GM12878 (cell line): ENCODE results near the gene SPRYD7. TPM values are rescaled to one million over a fixed set of nuclear protein-coding genes. Genes with fewer than 3 reads are reported as not detected.

ENCODE experiments used
- ATAC-seq: fragments of 200-7000 bp; cut with Tn5 transposase; 3 replicates; pipeline ENCODE4 v1.9.1; 2020; ENCODE audit warnings: mild to moderate bottlenecking, moderate library complexity
- BruUV-seq: library from RNA; stranded (reverse); fragments of 400-500 nt; replicated peaks from 2 replicates; lab custom pipeline; 2021; lab: Mats Ljungman, UMichigan
- CTCF ChIA-PET: fragments of 300-600 bp; sonication (Branson Sonifier 250); formaldehyde crosslinking; extraction: SDS; loops from one replicate; lab custom pipeline; 2021; ENCODE audit warnings: inconsistent platforms; lab: Yijun Ruan, JAX
- POLR2A ChIA-PET: fragments of 350-600 bp; formaldehyde crosslinking; extraction: SDS; loops from one replicate; lab custom pipeline; 2021; ENCODE audit warnings: inconsistent platforms; lab: Charles Lee
- RAD21 ChIA-PET: fragments of 300-600 bp; sonication (Branson Sonifier 250); formaldehyde crosslinking; loops from one replicate; lab custom pipeline; 2023; ENCODE audit warnings: antibody characterized with exemption; ENCODE audit not compliant: unreplicated experiment; lab: Charles Lee
- SMC1A ChIA-PET: fragments of 300-600 bp; sonication (Branson Sonifier 250); formaldehyde crosslinking; loops from one replicate; lab custom pipeline; 2023; ENCODE audit not compliant: unreplicated experiment, uncharacterized antibody; lab: Charles Lee
- DNase-seq: peaks from one replicate; pipeline ENCODE4 v3.0.0-alpha.2; 2011; ENCODE audit warnings: low read depth, low spot score
- FAIRE-seq: peaks from 3 replicates; lab custom pipeline; 2011; peaks lifted over from hg19 to GRCh38; lab: Jason Lieb, UNC
- H2AFZ ChIP-seq: 2 replicates; pipeline ENCODE4 v1.6.0; 2011; ENCODE audit warnings: low read depth, low read length, control low read depth; ENCODE audit not compliant: control insufficient read depth
- H3K27ac ChIP-seq: 2 replicates; pipeline ENCODE4 v1.5.1; 2011; ENCODE audit warnings: control low read depth; ENCODE audit not compliant: control insufficient read depth, insufficient read depth
- H3K27me3 ChIP-seq, 2 experiments: replicated peaks in 1 of 2; 2 replicates each; pipeline versions ENCODE4 v1.6.0 to v1.6.1; 2011; ENCODE audit warnings: low read length in 1 of 2; ENCODE audit not compliant: control insufficient read depth in 2 of 2, insufficient read depth in 2 of 2
- H3K36me3 ChIP-seq, 2 experiments: 2 replicates each; pipeline ENCODE4 v1.5.1; 2011; ENCODE audit warnings: low read length in 1 of 2; ENCODE audit not compliant: control insufficient read depth in 2 of 2, insufficient read depth in 2 of 2
- H3K4me1 ChIP-seq: 2 replicates; pipeline ENCODE4 v1.6.1; 2011; ENCODE audit warnings: mild to moderate bottlenecking, low read length, moderate library complexity, mixed read lengths; ENCODE audit not compliant: control insufficient read depth, insufficient read depth
- H3K4me2 ChIP-seq: 2 replicates; pipeline ENCODE4 v1.6.0; 2011; ENCODE audit warnings: control low read depth; ENCODE audit not compliant: control insufficient read depth, insufficient read depth
- H3K4me3 ChIP-seq: fragments of 200-600 bp; sonication (generic); 2 replicates; pipeline ENCODE4 v1.5.1; 2016
- H3K79me2 ChIP-seq: 2 replicates; pipeline ENCODE4 v1.6.0; 2011; ENCODE audit warnings: low read length; ENCODE audit not compliant: control insufficient read depth, insufficient read depth
- H3K9ac ChIP-seq: 2 replicates; pipeline ENCODE4 v1.8.0; 2011; ENCODE audit warnings: low read length, control low read depth, mixed read lengths; ENCODE audit not compliant: control insufficient read depth, insufficient read depth
- H3K9me3 ChIP-seq: replicated peaks from 3 replicates; pipeline ENCODE4 v1.5.1; 2011; ENCODE audit warnings: mild to moderate bottlenecking, low read length; ENCODE audit not compliant: control insufficient read depth, insufficient read depth
- H4K20me1 ChIP-seq: 2 replicates; pipeline ENCODE4 v1.6.0; 2011; ENCODE audit not compliant: control insufficient read depth, insufficient read depth
- CREB1 ChIP-seq: IDR thresholded peaks from 2 replicates; pipeline ENCODE4 v1.6.1; 2012; ENCODE audit warnings: low read depth, mild to moderate bottlenecking, inconsistent platforms
- E4F1 ChIP-seq: fragments of 450-650 bp; IDR thresholded peaks from 2 replicates; pipeline ENCODE4 v1.6.1; 2018; ENCODE audit warnings: borderline replicate concordance, mild to moderate bottlenecking; ENCODE audit not compliant: partially characterized antibody
- EP300 ChIP-seq, 2 experiments: fragments of 150-350 bp in 1 of 2; IDR thresholded peaks; 2 replicates each; pipeline ENCODE4 v1.6.1; 2011 to 2012; ENCODE audit warnings: low read depth in 2 of 2, low read length in 2 of 2, borderline replicate concordance in 1 of 2, improper control_type of control experiment in 1 of 2, inconsistent platforms in 1 of 2; ENCODE audit not compliant: control insufficient read depth in 1 of 2
- NFYA ChIP-seq: IDR thresholded peaks from 2 replicates; pipeline ENCODE4 v1.6.1; 2011; ENCODE audit warnings: low read depth, mild to moderate bottlenecking, low read length, improper control_type of control experiment, borderline replicate concordance
- PML ChIP-seq: IDR thresholded peaks from 2 replicates; pipeline ENCODE4 v1.6.1; 2012; ENCODE audit warnings: low read length, inconsistent platforms
- SIN3A ChIP-seq: IDR thresholded peaks from 2 replicates; pipeline ENCODE4 v1.6.1; 2012; ENCODE audit warnings: low read depth, low read length, improper control_type of control experiment
- ZBTB4 ChIP-seq: fragments of 450-650 bp; formaldehyde crosslinking; IDR thresholded peaks from 2 replicates; pipeline ENCODE4 v1.4.0; 2022; ENCODE audit warnings: mild to moderate bottlenecking, moderate library complexity
- WGBS: methylation state at CpG from one replicate; pipeline ENCODE4 v1.1.6; 2016; ENCODE audit warnings: low lambda C conversion rate; ENCODE audit not compliant: insufficient replicate concordance, insufficient coverage; ENCODE audit errors: missing lambda C conversion rate; 5-methylcytosine and 5-hydroxymethylcytosine counted together
- in situ Hi-C: fragments of 300-500 bp; cut with MboI; formaldehyde crosslinking; loops from 9 replicates; pipeline ENCODE4 v1.14.3; 2018; ENCODE audit warnings: mixed read lengths
- intact Hi-C: fragments of 100-400 bp; cut with micrococcal nuclease; formaldehyde crosslinking; loops from one replicate; pipeline ENCODE4 v1.14.2; 2022; ENCODE audit not compliant: unreplicated experiment
- polyA plus RNA-seq, 11 experiments: library from polyadenylated mRNA; depleted of rRNA in 4 of 11; unstranded in 6 of 11; stranded (reverse) in 5 of 11; fragments of >200 nt; fragmentation: Nextera tagmentation in 4 of 11; fragmentation: Illumina TruSeq in 1 of 11; extraction: Ambion mirVana in 4 of 11; extraction: Trizol in 1 of 11; gene quantifications; 1 replicate in 1 of 11; 2 replicates in 10 of 11; pipeline versions ENCODE4 v1.2.1 to v1.2.3, GENCODE V29; 2011 to 2016; ENCODE audit warnings: inconsistent platforms in 2 of 11, missing spikeins in 2 of 11, low read depth in 1 of 11
- total RNA-seq, 4 experiments: library from RNA; depleted of rRNA in 3 of 4; stranded (reverse); fragments of >200 nt in 3 of 4; fragmentation: Illumina TruSeq in 1 of 4; extraction: Trizol in 1 of 4; gene quantifications; 2 replicates each; pipeline versions ENCODE4 v1.2.1 to v1.2.3, GENCODE V29; 2013 to 2021

SPRYD7 gene
- total and polyA plus RNA-seq, 10 of the 15 experiments (the other 5 are each of a cell fraction or from before 2014, with no cell fraction given): 5.3 to 18.7 (median 9.6) TPM

GRCh38 chr13:49932868-49933267 is 3.3 kb downstream of the SPRYD7 start (continued):
- TF ChIP-seq ZBTB4: no peak

- FAIRE-seq (no peak), ATAC-seq (no peak), DNase-seq (no peak)
- Histone ChIP-seq H3K36me3 (peaks cover 0 to 8% of the 10 kb centered on the region in 2 experiments; a peak in 1 of 4 replicates), H4K20me1 (no peaks in the 10 kb centered on the region), H3K9me3 (no peaks in the 10 kb centered on the region), H2AFZ (no peak overlapping the region), H3K4me1 (no peaks in the 10 kb centered on the region), H3K4me3 (no peak overlapping the region), H3K9ac (no peak overlapping the region), H3K27me3 (no peaks in the 10 kb centered on the region), H3K79me2 (no peaks in the 10 kb centered on the region; the same call in 1 of the 2 replicates), H3K4me2 (no peak overlapping the region), H3K27ac (no peak overlapping the region)
- BruUV-seq: no TSS peak
- in situ Hi-C loops (no loop called here), intact Hi-C loops (loop anchor here (10.0 kb wide), 1 partner anchor 137 kb away; the partner anchor contains the start of gene KPNA3)
- no peak for TF ChIP-seq E4F1
- no peak for TF ChIP-seq EP300 (IDR thresholded peaks at IDR 0.05; ENCODE audit: borderline replicate concordance in 1 of 2, control insufficient read depth in 1 of 2, low read depth in 2 of 2, low read length in 2 of 2)
- no peak for TF ChIP-seq CREB1
- no peak for TF ChIP-seq SIN3A
- TF ChIP-seq PML: no peak
- TF ChIP-seq NFYA: no peak
- RAD21 ChIA-PET: no interaction called here
- CTCF ChIA-PET: interaction anchor here (1.0 kb wide), 1 partner anchor 23 kb away, joined by 3 read pairs; no protein-coding TSS in a partner anchor
- SMC1A ChIA-PET: interaction anchor here (1.1 kb wide), 1 partner anchor 10 kb away, joined by 3 read pairs; no protein-coding TSS in a partner anchor
- 94% methylated on average over 2 of the region's 2 CpGs for WGBS
- POLR2A ChIA-PET: no interaction called here
These were observed 4.1 kb downstream of the SPRYD7 start for GRCh38 chr13:49932066-49932465.
